Suprapubic skin (tissue), 4 donors: ENCODE data around the gene TMEM150C.

ENCODE experiments used
- EP300 ChIP-seq: sonication (generic); formaldehyde crosslinking; IDR thresholded peaks from one replicate; pipeline ENCODE4 v1.6.1; 2017; ENCODE audit warnings: antibody characterized with exemption
- POLR2A ChIP-seq, 2 donors: fragments of 450-650 bp; IDR thresholded peaks; one replicate each; pipeline ENCODE4 v1.6.1; 2017; ENCODE audit warnings: antibody characterized with exemption in 2 of 2, mild to moderate bottlenecking in 2 of 2, moderate library complexity in 2 of 2
- POLR2AphosphoS5 ChIP-seq, 3 donors: sonication (generic); formaldehyde crosslinking; IDR thresholded peaks; one replicate each; pipeline ENCODE4 v1.6.1; 2017; ENCODE audit warnings: antibody characterized with exemption in 3 of 3
- TF ChIP-seq, protein P1 (sequence below), 2 donors: fragments of 200-600 bp in 1 of 2; fragments of 450-650 bp in 1 of 2; sonication (generic) in 1 of 2; IDR thresholded peaks; one replicate each; pipeline ENCODE4 v1.5.1; 2016 to 2019; ENCODE audit warnings: antibody characterized with exemption in 2 of 2, mild to moderate bottlenecking in 1 of 2, moderate library complexity in 1 of 2

DNA sequence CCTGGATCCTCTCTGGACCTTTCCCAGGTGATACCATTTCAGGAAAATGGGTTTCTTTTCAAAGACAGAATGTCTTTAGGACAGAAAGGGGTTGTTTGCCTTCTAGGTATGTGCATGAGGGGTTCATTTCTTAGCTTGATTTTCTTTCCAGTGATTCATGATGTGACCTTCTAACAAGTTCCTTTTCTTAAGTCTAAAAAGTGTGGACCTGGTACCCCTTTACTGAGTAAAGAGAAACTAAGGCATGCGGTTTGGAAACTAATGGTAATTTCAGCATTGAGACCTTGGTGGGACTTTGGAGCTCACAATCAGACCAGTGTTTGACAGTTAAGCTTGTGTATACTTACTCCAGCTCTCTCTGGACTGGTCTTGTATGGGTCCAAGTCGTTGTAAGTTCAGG, 122.7 kb downstream of the TMEM150C start:
- TF ChIP-seq, protein P1, sequence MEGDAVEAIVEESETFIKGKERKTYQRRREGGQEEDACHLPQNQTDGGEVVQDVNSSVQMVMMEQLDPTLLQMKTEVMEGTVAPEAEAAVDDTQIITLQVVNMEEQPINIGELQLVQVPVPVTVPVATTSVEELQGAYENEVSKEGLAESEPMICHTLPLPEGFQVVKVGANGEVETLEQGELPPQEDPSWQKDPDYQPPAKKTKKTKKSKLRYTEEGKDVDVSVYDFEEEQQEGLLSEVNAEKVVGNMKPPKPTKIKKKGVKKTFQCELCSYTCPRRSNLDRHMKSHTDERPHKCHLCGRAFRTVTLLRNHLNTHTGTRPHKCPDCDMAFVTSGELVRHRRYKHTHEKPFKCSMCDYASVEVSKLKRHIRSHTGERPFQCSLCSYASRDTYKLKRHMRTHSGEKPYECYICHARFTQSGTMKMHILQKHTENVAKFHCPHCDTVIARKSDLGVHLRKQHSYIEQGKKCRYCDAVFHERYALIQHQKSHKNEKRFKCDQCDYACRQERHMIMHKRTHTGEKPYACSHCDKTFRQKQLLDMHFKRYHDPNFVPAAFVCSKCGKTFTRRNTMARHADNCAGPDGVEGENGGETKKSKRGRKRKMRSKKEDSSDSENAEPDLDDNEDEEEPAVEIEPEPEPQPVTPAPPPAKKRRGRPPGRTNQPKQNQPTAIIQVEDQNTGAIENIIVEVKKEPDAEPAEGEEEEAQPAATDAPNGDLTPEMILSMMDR (IDR thresholded peaks at IDR 0.05) = no peak
- TF ChIP-seq POLR2A (IDR thresholded peaks at IDR 0.05) (no peak), EP300 (no peak), POLR2AphosphoS5 (IDR thresholded peaks at IDR 0.05) (no peak)
